GM21360 (cell line): ENCODE measurements around the gene GRID1.

ENCODE experiments used
- ATAC-seq: cut with Tn5 transposase; IDR thresholded peaks from one replicate; pipeline ENCODE4 v1.9.1; 2021; ENCODE audit warnings: mild to moderate bottlenecking, moderate library complexity; ENCODE audit not compliant: unreplicated experiment

The GRID1 gene

GRCh38 chr10:86355571-86356038 is 11.0 kb downstream of the GRID1 start:
- no peak for ATAC-seq

DNA sequence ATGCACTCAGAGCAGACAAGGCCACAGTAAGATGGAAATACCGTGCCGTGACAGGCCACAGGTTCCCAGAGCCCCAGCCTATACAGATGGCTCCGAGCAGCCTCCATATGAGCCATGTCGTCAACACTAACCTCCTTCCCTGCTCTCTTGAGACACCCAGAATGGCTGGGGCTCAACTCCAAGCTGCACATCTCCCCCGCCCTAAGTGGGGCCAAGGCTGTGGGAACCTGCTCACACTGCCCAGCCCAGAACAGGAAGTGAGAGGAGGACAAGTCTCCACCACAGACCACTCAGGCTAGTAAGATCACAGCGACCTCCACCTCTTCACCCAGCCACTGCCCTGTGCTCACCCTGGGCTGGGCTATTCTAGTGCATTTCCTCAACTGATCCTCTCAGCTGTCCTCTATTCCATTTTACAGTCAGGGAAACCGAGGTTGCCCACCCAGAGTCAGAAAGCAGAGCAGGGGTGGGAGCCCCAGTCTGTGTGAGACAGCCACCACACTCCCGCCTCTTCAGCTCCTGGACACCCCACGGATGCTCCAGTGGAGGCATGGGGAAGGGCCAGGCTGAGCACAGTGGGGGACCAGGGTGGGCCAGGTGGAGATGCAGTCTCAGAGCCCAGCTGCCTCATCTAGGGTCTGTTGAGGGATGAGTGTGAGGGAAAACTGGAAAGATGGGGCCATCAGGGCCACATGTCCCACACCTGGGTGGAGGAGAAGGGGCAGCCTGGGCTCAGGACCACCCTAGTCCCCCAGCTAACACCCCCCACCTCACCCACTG is 11.6 kb downstream of the GRID1 start:
- ATAC-seq = no peak

DNA sequence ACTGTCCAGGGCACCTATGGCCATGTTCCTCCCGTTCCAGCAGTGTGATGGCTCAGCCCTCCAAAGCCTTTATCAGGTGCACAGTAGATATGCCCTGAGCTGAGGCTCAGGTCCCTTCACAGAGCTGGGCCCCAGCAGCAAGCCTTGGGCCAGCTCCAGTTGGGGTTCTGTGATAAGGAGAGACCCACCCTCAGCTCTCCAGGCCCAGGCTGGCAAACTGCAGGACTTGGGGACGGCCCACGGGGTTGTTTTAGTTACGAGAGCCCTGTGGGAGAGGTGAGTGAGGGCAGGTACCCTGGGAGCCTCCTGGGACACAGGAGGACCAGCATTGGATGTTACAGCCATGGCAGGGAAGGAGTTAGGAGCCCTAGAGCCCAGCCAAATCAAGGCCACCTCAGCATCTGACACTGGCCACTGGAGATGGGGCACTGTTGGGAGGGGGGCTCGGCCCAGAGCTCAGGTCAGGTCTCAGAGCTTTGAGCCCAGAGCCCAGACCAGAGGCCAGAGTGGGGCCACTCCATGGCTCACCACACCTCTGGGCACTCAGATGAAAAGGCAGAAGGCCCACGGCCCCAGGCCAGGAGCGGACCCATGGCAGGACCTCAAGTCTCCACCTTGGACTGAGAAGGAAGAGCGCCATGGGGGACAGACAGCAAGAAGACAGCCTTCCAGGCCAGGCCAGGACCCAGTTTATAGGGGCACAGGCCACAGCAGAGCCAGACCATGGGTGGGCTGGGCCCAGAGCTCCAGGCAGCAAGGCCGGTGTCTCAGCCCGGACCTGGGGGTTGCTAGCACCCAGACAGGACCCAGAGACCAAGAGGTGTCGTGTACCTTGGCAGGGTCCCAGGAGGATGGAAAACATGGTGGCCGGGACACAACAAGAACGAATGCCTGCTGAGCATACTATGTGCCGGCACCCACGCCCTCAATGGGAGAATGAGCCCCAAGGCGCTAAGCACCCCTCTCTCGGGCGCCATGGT is 12.8 kb downstream of the GRID1 start:
- no peak for ATAC-seq

DNA sequence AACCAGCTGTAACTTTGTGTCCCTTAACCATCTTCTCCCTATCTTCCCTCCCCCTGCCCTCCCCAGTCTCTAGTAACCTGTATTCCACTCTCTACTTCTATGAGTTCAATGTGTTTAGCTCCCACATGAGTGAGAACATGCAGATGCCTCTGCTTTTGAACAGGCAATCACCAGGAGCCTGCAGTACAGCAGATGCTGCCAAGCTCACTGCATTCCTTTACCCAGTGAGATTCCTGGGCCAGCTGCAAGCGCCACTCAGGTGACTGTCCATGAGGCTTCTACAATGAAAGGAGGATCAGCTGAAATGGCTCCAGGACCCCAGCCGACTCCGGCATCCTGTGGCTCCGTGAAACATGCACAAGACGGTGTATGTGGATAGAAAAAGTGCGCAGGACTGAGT is 15.7 kb downstream of the GRID1 start:
- ATAC-seq = no peak

DNA sequence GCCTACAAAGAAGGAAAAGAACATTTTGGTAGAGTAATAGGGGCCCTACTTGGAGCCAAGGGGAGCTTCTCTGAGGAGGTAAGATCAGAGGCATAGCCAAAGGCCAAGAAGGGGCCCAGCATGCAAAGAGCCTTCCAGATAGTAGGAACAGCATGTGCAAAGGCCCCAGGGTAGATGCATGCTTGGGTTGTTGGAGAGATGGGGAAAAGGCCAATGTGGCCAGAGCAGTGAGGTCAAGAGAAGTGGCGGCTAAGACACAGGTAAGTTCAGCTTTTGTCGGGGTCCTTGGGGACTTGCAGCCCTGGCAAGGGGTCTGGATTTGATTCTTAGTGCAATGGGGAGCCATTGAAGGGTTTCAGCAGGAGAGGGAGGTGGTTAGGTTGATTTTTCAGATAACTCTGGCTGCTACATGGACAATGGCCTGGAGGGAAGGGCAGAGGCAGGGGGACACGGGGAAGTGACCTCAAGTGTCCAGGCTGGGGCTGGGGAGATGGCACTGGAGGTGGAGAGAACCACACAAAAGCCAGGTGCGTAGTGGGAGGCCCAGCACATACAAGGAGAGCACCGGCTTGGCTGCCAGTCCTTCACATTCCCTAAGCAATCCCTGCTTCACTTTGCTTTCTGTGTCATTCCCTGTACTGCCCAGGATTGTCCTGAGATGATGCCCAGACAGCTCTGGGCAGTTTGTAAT is 16.5 kb downstream of the GRID1 start:
- ATAC-seq = no peak

- ATAC-seq = peak; percentile 60
Observed at GRCh38 chr10:86349474-86349873, 17.1 kb downstream of the GRID1 start.

- no peak for ATAC-seq
Observed at GRCh38 chr10:86348321-86349210, 18.0 kb downstream of the GRID1 start.

GRCh38 chr10:86347856-86348255 is 18.7 kb downstream of the GRID1 start:
- ATAC-seq = no peak

- ATAC-seq = no peak
Observed at GRCh38 chr10:86346799-86347665, 19.6 kb downstream of the GRID1 start.

GRCh38 chr10:86345859-86346798 is 20.5 kb downstream of the GRID1 start:
- no peak for ATAC-seq

- no peak for ATAC-seq
Observed at GRCh38 chr10:86345296-86345858, 21.2 kb downstream of the GRID1 start.

DNA sequence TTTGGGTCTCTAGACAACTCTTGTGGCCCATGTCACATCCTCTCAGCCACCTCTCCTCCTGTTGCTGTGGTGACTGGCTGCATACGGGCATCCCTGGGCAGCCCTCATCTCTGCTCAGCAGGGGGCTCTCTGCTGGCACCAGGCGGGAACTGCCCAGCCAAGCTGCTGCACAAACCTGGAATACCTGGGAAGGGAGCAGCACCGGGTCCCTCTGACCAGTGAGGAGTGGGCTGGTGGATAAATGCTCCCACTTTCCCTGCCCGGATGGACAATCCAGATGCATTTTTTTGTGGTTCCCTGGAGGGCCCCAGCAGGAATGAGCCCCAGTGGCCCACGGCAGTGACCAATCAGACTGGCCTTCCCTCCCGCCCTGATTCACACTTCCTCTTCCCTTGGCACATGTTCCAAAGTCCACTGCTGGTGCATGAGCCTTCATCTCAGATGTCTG is 21.9 kb downstream of the GRID1 start:
- ATAC-seq = no peak

DNA sequence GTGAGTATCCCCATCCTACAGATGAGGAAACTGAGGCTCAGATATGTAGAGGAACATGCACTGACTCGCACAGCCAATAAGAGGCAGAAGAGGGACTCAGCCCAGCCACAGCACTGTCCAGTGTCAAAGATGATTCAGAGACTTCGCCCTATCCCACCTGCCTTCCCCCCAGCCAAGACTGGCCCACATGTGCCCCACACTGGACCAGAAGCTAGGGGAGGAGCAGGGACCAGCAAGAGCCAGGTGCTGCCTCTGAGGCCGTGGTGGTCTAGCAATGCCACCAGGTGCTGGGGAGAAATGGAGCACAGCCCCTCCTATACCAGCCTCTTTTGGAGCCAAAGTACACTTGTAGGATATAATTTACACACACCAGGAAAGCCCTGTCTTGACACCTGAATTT is 22.3 kb downstream of the GRID1 start:
- no peak for ATAC-seq

- ATAC-seq = no peak
Observed at GRCh38 chr10:86343761-86344160, 22.8 kb downstream of the GRID1 start.

DNA sequence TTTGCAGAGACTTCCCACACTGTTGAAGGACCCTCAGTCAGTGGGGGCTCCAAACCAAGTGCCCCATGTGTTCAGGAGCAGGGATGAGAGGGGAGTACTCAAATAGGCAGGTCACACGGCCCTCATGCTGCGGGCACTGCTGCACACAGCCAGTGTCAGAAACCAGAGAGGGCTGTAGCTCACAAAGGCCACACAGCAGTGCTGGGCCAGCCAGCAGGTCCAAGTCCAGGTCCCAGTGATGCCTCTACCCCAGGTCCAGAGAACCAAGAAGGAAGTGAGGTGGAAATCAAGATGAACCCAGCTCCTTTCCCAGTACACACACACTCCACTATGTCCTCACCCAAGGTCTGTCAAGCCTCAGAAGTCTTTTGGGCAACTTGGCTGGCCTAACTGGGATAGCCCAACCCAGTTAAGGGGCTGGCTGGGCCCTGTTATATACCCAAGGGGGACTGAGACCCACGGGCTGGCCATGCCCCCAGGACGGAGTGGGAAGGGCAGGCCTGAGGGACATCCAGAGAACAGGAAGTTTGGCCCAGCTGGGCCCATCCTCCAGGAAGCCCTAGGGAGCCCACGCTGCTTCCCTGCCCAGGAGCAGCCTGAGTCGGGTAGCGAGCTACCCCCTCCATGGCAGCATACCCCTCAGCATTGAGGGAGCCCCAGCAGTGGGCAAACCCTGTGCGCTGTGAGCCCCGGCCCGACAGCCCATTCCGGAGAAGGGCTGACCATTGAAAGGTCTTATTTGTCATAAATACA is 24.3 kb downstream of the GRID1 start:
- ATAC-seq = no peak

DNA sequence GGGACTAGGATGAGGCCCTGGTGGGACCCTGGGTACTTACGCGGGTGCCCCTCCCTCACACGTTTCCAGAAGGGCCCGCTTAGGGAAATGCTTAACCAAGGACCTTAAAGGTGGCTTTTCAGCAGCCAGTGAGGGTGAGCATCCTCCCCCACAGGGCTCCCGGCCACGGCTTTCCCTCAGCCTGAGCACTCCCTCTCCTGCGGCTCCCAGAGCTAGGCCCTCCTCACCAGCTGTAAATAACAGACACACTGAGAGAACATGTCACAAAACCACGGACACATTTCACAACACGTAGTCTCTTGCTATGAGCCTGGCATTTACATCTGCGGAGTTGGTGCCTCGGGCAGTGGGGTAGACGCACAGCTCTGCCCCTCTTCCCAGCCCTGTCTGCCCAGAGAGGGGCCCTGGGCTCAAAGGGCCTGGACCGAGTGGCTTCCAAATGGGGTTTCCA is 25.2 kb downstream of the GRID1 start:
- no peak for ATAC-seq

- no peak for ATAC-seq
Observed at GRCh38 chr10:86340991-86341260, 25.7 kb downstream of the GRID1 start.
